Activated naive CD4-positive, alpha-beta T cell treated with anti-CD3 and anti-CD28 coated beads for 36 hours (primary cell): ENCODE data around the gene ZNF480. TPM values are rescaled to one million over a fixed set of nuclear protein-coding genes. Genes with fewer than 3 reads are reported as not detected.
A peak's percentile ranks its signal among the peaks of the same experiment; 100 is the strongest.
"Not testable (repeated sequence)": the region's sequence is repeated elsewhere in the genome, so short reads cannot be mapped to it uniquely, and the experiment has no call there.

Source experiments
- CTCF ChIA-PET: fragments of 350-600 bp; sonication (Branson Sonifier 250); formaldehyde crosslinking; loops from one replicate; lab custom pipeline; 2021; ENCODE audit warnings: antibody characterized with exemption; lab: Charles Lee
- DNase-seq: peaks from one replicate; pipeline ENCODE4 v3.0.0-alpha.2; 2020
- H3K27ac Mint-ChIP-seq: one replicate; pipeline ENCODE4 v1.8.0; 2021; ENCODE audit warnings: mild to moderate bottlenecking, mixed read lengths
- H3K27me3 Mint-ChIP-seq: one replicate; pipeline ENCODE4 v1.8.0; 2021; ENCODE audit warnings: low read depth, mixed read lengths
- H3K36me3 Mint-ChIP-seq: one replicate; pipeline ENCODE4 v1.8.0; 2021; ENCODE audit warnings: low read depth, mixed read lengths
- H3K4me1 Mint-ChIP-seq: one replicate; pipeline ENCODE4 v1.8.0; 2021; ENCODE audit warnings: low read depth, mixed read lengths
- H3K4me3 Mint-ChIP-seq: one replicate; pipeline ENCODE4 v1.8.0; 2021; ENCODE audit warnings: mild to moderate bottlenecking, moderate library complexity, mixed read lengths
- H3K9me3 Mint-ChIP-seq: one replicate; pipeline ENCODE4 v1.8.0; 2021; ENCODE audit warnings: mixed read lengths
- intact Hi-C: fragments of 100-400 bp; cut with micrococcal nuclease; formaldehyde crosslinking; loops from one replicate; pipeline ENCODE4 v1.15.1; 2023
- total RNA-seq, 2 experiments: library from RNA; stranded (reverse); gene quantifications; one replicate each; pipeline ENCODE4 v1.2.3, GENCODE V29; 2021

Gene ZNF480
- total RNA-seq, 2 experiments from 2014 or later: 3.7 to 4.2 TPM

DNA sequence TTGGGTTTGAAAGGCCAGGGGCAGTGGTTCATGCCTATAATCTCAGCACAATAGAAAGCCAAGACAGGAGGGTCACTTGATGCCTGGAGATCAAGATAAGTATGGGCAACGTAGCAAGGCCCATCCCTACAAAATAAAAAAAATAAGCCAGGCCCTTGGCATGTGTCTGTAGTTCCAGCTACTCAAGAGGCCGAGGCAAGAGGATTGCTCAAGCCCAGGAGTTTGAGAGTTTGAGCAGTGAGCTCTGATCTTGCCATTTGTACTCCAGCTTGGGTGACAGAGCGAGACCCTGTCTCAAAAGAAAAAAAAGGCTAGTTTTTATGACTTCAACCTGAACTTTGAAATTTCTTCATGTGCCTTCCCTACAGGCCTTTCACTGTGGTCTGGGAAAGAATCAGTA is 5.2 kb upstream of the ZNF480 start:
- Mint-ChIP-seq H3K36me3 (peaks cover 62% of the 10 kb centered on the region), H3K27me3 (no peaks in the 10 kb centered on the region), H3K4me1 (no peaks in the 10 kb centered on the region), H3K4me3 (no peak overlapping the region), H3K9me3 (peaks cover 49% of the 10 kb centered on the region), H3K27ac (no peak overlapping the region)
- DNase-seq: no peak
- CTCF ChIA-PET: no interaction called here
- intact Hi-C loops: no loop called here

DNA sequence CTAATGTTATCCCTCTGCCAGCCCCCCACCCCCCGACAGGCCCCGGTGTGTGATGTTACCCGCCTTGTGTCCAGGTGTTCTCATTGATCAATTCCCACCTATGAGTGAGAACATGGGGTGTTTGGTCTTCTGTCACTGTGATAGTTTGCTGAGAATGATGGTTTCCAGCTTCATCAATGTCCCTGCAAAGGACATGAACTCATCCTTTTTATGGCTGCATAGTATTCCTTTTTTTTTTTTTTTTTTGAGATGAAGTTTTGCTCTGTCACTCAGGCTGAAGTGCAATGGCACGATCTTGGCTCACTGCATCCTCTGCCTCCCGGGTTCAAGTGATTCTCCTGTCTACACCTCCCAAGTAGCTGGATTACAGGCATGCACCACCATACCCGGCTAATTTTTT is 4.0 kb upstream of the ZNF480 start:
- DNase-seq, H3K4me3 Mint-ChIP-seq, CTCF ChIA-PET, H3K27me3 Mint-ChIP-seq, H3K4me1 Mint-ChIP-seq, intact Hi-C loops, H3K27ac Mint-ChIP-seq: not testable (repeated sequence)
- Mint-ChIP-seq H3K36me3 (peaks cover 59% of the 10 kb centered on the region), H3K9me3 (peaks cover 46% of the 10 kb centered on the region)

GRCh38 chr19:52296400-52296772 is 583 bp upstream of the ZNF480 start:
- H3K27ac Mint-ChIP-seq: peak overlapping the region; percentile 13

DNA sequence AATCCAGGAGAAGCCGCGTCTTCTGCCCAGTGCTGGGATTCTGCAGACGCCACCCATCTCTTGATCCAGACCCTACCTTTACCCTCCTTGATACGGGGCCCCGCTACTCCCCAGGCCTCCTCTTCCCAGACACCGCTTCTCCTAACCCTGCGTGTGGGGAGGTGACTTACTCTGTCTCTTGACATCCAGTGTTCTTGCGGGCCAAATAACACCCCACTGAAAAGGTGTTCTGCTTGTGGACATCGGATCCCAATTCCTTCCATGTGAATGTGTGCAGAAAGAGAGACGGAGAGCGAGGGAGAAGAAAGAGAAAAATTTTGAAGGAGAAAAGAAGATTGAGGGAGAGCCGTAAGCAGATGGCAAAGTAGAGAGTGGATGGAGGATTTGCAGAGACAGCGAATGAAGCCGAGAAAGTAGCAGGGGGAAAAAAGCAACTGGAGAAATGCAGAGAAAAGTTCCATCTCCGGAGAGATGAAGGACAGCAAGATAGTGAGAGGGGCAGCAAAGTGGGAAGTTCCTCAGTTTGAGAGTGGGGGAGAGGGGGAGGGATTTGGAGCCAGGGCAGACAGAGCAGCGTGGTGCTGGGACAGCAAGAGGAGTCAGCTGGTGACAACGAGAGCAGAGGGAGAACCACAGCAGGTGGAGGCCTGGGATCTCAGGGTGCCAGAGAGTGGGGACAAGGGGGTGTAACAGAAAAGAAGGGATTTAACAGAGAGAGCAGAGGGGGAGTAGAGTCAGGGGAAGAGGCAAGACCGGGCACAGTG is 814 bp downstream of the ZNF480 start:
- Mint-ChIP-seq H3K9me3 (peaks cover 49% of the 10 kb centered on the region), H3K4me3 (peak overlapping the region; percentile 91), H3K27me3 (peaks cover 2% of the 10 kb centered on the region), H3K27ac (peak overlapping the region; percentile 90), H3K4me1 (peaks cover 15% of the 10 kb centered on the region), H3K36me3 (peaks cover 63% of the 10 kb centered on the region)
- intact Hi-C loops: loop anchor here (2.0 kb wide), 1 partner anchor 29 kb away; the partner anchor contains the start of gene ZNF766
- CTCF ChIA-PET: no interaction called here
- no peak for DNase-seq

More at GRCh38 chr19:52296400-52296772, 583 bp upstream of the ZNF480 start:
- CTCF ChIA-PET: no interaction called here
- DNase-seq: no peak
- H3K4me3 Mint-ChIP-seq: peak overlapping the region; percentile 69
- H3K4me1 Mint-ChIP-seq: peaks cover 15% of the 10 kb centered on the region
- peaks cover 61% of the 10 kb centered on the region for H3K36me3 Mint-ChIP-seq
- H3K27me3 Mint-ChIP-seq: peaks cover 2% of the 10 kb centered on the region
- intact Hi-C loops: loop anchor here (2.0 kb wide), 1 partner anchor 28 kb away; the partner anchor contains the start of gene ZNF766
- peaks cover 46% of the 10 kb centered on the region for H3K9me3 Mint-ChIP-seq

- Mint-ChIP-seq H3K9me3 (peaks cover 64% of the 10 kb centered on the region), H3K36me3 (peaks cover 78% of the 10 kb centered on the region), H3K4me1 (no peaks in the 10 kb centered on the region), H3K4me3 (no peak overlapping the region), H3K27me3 (no peaks in the 10 kb centered on the region), H3K27ac (no peak overlapping the region)
- intact Hi-C loops: no loop called here
- DNase-seq: no peak
- CTCF ChIA-PET: no interaction called here
These were observed 10.3 kb downstream of the ZNF480 start for GRCh38 chr19:52307275-52307674.

- H3K4me1 Mint-ChIP-seq: no peaks in the 10 kb centered on the region
- CTCF ChIA-PET: no interaction called here
- H3K4me3 Mint-ChIP-seq: no peak overlapping the region
- no peak for DNase-seq
- intact Hi-C loops: no loop called here
- no peak overlapping the region for H3K27ac Mint-ChIP-seq
- peaks cover 71% of the 10 kb centered on the region for H3K36me3 Mint-ChIP-seq
- H3K27me3 Mint-ChIP-seq: no peaks in the 10 kb centered on the region
- H3K9me3 Mint-ChIP-seq: peaks cover 81% of the 10 kb centered on the region
These were observed 25.5 kb downstream of the ZNF480 start for GRCh38 chr19:52322429-52322828.

DNA sequence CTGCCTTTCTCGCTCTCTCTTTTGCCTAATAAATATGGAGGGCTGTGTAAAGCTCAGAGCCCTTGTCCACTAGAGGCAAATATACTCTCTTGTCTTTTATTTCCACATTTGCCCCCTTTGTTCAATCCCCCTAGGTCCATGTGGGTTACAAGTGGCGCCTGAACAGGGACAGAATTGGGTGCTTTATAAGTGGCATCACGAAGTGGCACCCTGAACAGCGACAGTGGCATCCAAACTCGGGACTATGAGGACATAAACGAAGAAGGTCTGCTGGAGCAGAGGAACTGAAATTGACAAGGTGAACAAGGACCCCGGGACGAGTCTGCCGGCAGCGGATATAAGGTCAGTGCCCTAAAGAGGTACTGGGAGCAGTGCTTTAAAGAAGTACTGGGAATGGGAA is 34.8 kb downstream of the ZNF480 start:
- Mint-ChIP-seq H3K9me3 (peaks cover 47% of the 10 kb centered on the region), H3K4me1 (peaks cover 7% of the 10 kb centered on the region), H3K36me3 (peaks cover 17% of the 10 kb centered on the region), H3K27me3 (no peaks in the 10 kb centered on the region), H3K27ac (no peak overlapping the region), H3K4me3 (no peak overlapping the region)
- CTCF ChIA-PET: interaction anchor here (0.6 kb wide), 1 partner anchor 46 kb away, joined by 3 read pairs; no protein-coding TSS in a partner anchor
- DNase-seq: no peak
- intact Hi-C loops: no loop called here

DNA sequence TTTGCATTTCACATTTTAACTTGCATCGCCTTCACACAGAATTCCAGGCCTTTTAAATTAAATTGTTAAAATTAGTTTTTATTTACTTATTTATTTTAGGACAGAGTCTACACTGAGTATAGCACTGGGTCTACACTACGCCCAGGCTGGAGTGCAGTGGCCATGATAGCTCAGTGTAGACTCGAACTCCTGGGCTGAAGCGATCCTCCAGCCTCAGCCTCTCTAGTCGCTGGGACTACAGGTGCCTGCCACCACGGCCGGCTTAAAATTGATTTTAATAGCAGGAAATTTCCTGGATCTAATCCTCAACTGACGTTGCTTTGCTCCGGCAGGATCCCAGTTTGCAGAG is 38.8 kb downstream of the ZNF480 start:
- Mint-ChIP-seq H3K27me3 (no peaks in the 10 kb centered on the region), H3K36me3 (peaks cover 24% of the 10 kb centered on the region), H3K4me1 (peaks cover 10% of the 10 kb centered on the region), H3K4me3 (peak overlapping the region; percentile 93), H3K27ac (peak overlapping the region; percentile 89), H3K9me3 (peaks cover 40% of the 10 kb centered on the region)
- CTCF ChIA-PET: no interaction called here
- intact Hi-C loops: loop anchor here (5.0 kb wide), 1 partner anchor 68 kb away; the partner anchor contains the start of gene ZNF766
- DNase-seq: no peak

GRCh38 chr19:52336117-52336790 is 39.3 kb downstream of the ZNF480 start, which contains the start of gene ZNF610:
Gene ZNF610 (plus strand): TSS chr19:52336243. CDS start chr19:52349173, 12,930 bp downstream.
- DNase-seq: peak; percentile 94
- Mint-ChIP-seq H3K4me1 (peaks cover 10% of the 10 kb centered on the region), H3K9me3 (peaks cover 36% of the 10 kb centered on the region), H3K36me3 (peaks cover 25% of the 10 kb centered on the region), H3K27ac (peak within 1 kb of the TSS; percentile 89), H3K27me3 (no peaks in the 10 kb centered on the region), H3K4me3 (peak within 1 kb of the TSS; percentile 93)
- CTCF ChIA-PET: no interaction called here
- intact Hi-C loops: loop anchor here (5.0 kb wide), 1 partner anchor 69 kb away; the partner anchor contains the start of gene ZNF766

- intact Hi-C loops: loop anchor here (5.0 kb wide), 1 partner anchor 70 kb away; the partner anchor contains the start of gene ZNF766
- Mint-ChIP-seq H3K9me3 (peaks cover 31% of the 10 kb centered on the region), H3K27me3 (no peaks in the 10 kb centered on the region), H3K4me3 (peak overlapping the region; percentile 93), H3K36me3 (peaks cover 22% of the 10 kb centered on the region), H3K4me1 (peaks cover 10% of the 10 kb centered on the region), H3K27ac (peak overlapping the region; percentile 66)
- no peak for DNase-seq
- CTCF ChIA-PET: no interaction called here
These were observed 39.9 kb downstream of the ZNF480 start for GRCh38 chr19:52336791-52337381.

DNA sequence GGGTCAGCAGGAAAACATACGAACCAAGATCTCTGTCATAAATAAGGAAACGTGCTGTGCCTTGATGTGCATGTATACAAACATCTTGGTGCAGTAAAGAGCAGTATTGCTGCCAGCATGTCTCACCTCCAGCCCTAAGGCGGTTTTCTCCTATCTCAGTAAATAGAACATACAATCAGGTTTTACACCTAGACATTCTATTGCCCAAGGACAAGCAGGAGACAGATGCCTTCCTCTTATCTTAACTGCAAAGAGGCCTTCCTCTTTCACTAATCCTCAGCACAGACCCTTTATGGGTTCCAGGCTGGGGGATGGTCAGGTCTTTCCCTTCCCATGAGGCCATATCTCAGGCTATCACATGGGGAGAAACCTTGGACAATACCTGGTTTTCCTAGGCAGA is 42.1 kb downstream of the ZNF480 start:
- H3K27ac Mint-ChIP-seq, H3K27me3 Mint-ChIP-seq, DNase-seq, H3K4me1 Mint-ChIP-seq, CTCF ChIA-PET, H3K4me3 Mint-ChIP-seq: not testable (repeated sequence)
- intact Hi-C loops: loop anchor here (5.0 kb wide), 1 partner anchor 72 kb away; the partner anchor contains the start of gene ZNF766
- Mint-ChIP-seq H3K36me3 (peaks cover 17% of the 10 kb centered on the region), H3K9me3 (peaks cover 21% of the 10 kb centered on the region)

- Mint-ChIP-seq H3K4me3 (no peak overlapping the region), H3K9me3 (peaks cover 26% of the 10 kb centered on the region), H3K27ac (no peak overlapping the region), H3K27me3 (no peaks in the 10 kb centered on the region), H3K36me3 (peaks cover 21% of the 10 kb centered on the region), H3K4me1 (no peaks in the 10 kb centered on the region)
- intact Hi-C loops: loop anchor here (1.0 kb wide), 1 partner anchor 405 kb away; no protein-coding TSS in a partner anchor
- CTCF ChIA-PET: interaction anchor here (0.6 to 1.1 kb wide), 2 partner anchors 301 to 444 kb away, joined by 3 read pairs; no protein-coding TSS in a partner anchor
- peak; percentile 59 for DNase-seq
These were observed 46.6 kb downstream of the ZNF480 start for GRCh38 chr19:52343548-52343947.
